K562 (cell line): ENCODE measurements around the gene GPR26.

Experiments used
- CTCF ChIP-seq, 3 experiments: IDR thresholded peaks in 2 of 3; conservative IDR thresholded peaks in 1 of 3; 2 replicates each; pipeline ENCODE4 v1.5.1; 2011 to 2012; ENCODE audit warnings: low read length in 3 of 3, mild to moderate bottlenecking in 3 of 3, control low read depth in 2 of 3, improper control_type of control experiment in 1 of 3, inconsistent platforms in 1 of 3, low read depth in 1 of 3, mixed read lengths in 1 of 3, moderate library complexity in 1 of 3; ENCODE audit not compliant: insufficient read depth in 2 of 3
- NFIC ChIP-seq: fragments of 450-650 bp; IDR thresholded peaks from 2 replicates; pipeline ENCODE4 v1.6.1; 2017; ENCODE audit warnings: mild to moderate bottlenecking, inconsistent platforms
- POLR2AphosphoS5 ChIP-seq: IDR thresholded peaks from 2 replicates; pipeline ENCODE4 v1.6.1; 2011; ENCODE audit warnings: mild to moderate bottlenecking, low read depth, low read length, moderate library complexity; ENCODE audit not compliant: control insufficient read depth, insufficient read depth
- SMC3 ChIP-seq: conservative IDR thresholded peaks from 2 replicates; pipeline ENCODE4 v1.6.1; 2011; ENCODE audit warnings: low read depth, low read length, improper control_type of control experiment; ENCODE audit not compliant: insufficient read depth
- TEAD1 ChIP-seq, 2 experiments: fragments of 450-650 bp in 1 of 2; sonication (generic) in 1 of 2; formaldehyde crosslinking; IDR thresholded peaks; 2 replicates each; pipeline versions ENCODE4 v1.4.0 to v1.8.0; 2020 to 2022; ENCODE audit warnings: mild to moderate bottlenecking in 2 of 2, missing genetic modification reagents in 1 of 2
- ZNF347 ChIP-seq: fragments of 450-650 bp; formaldehyde crosslinking; IDR thresholded peaks from 2 replicates; pipeline ENCODE4 v1.4.0; 2020; ENCODE audit warnings: low read depth, mild to moderate bottlenecking, moderate library complexity
- TF ChIP-seq, protein P1 (sequence below): fragments of 250-450 bp; sonication (Bioruptor Pico); IDR thresholded peaks from 2 replicates; pipeline ENCODE4 v1.4.0; 2020; ENCODE audit warnings: mild to moderate bottlenecking
- TF ChIP-seq, protein P2 (sequence below), 2 experiments: fragments of 450-650 bp; formaldehyde crosslinking in 1 of 2; IDR thresholded peaks; 2 replicates each; pipeline versions ENCODE4 v1.4.0 to v1.6.1; 2014 to 2020; ENCODE audit warnings: mild to moderate bottlenecking in 2 of 2, borderline replicate concordance in 1 of 2, low read depth in 1 of 2

- TF ChIP-seq, protein P1, sequence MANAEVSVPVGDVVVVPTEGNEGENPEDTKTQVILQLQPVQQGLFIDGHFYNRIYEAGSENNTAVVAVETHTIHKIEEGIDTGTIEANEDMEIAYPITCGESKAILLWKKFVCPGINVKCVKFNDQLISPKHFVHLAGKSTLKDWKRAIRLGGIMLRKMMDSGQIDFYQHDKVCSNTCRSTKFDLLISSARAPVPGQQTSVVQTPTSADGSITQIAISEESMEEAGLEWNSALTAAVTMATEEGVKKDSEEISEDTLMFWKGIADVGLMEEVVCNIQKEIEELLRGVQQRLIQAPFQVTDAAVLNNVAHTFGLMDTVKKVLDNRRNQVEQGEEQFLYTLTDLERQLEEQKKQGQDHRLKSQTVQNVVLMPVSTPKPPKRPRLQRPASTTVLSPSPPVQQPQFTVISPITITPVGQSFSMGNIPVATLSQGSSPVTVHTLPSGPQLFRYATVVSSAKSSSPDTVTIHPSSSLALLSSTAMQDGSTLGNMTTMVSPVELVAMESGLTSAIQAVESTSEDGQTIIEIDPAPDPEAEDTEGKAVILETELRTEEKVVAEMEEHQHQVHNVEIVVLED (CRISPR knock-in tag) = no peak
- TF ChIP-seq CTCF (IDR thresholded peaks at IDR 0.05 in 2 of 3, conservative IDR thresholded peaks at IDR 0.05 in 1 of 3; ENCODE audit: insufficient read depth in 2 of 3, low read depth in 1 of 3, low read length in 3 of 3) = no peak
- no peak for TF ChIP-seq NFIC
- TF ChIP-seq, protein P2, sequence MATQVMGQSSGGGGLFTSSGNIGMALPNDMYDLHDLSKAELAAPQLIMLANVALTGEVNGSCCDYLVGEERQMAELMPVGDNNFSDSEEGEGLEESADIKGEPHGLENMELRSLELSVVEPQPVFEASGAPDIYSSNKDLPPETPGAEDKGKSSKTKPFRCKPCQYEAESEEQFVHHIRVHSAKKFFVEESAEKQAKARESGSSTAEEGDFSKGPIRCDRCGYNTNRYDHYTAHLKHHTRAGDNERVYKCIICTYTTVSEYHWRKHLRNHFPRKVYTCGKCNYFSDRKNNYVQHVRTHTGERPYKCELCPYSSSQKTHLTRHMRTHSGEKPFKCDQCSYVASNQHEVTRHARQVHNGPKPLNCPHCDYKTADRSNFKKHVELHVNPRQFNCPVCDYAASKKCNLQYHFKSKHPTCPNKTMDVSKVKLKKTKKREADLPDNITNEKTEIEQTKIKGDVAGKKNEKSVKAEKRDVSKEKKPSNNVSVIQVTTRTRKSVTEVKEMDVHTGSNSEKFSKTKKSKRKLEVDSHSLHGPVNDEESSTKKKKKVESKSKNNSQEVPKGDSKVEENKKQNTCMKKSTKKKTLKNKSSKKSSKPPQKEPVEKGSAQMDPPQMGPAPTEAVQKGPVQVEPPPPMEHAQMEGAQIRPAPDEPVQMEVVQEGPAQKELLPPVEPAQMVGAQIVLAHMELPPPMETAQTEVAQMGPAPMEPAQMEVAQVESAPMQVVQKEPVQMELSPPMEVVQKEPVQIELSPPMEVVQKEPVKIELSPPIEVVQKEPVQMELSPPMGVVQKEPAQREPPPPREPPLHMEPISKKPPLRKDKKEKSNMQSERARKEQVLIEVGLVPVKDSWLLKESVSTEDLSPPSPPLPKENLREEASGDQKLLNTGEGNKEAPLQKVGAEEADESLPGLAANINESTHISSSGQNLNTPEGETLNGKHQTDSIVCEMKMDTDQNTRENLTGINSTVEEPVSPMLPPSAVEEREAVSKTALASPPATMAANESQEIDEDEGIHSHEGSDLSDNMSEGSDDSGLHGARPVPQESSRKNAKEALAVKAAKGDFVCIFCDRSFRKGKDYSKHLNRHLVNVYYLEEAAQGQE (IDR thresholded peaks at IDR 0.05; ENCODE audit: borderline replicate concordance) = no peak
- TF ChIP-seq, protein P2 (CRISPR knock-in tag; IDR thresholded peaks at IDR 0.05; ENCODE audit: low read depth) = no peak
- TF ChIP-seq TEAD1 (CRISPR knock-in tag; IDR thresholded peaks at IDR 0.05) = no peak
- no peak for TF ChIP-seq POLR2AphosphoS5
- TF ChIP-seq SMC3 = no peak
- no peak for TF ChIP-seq ZNF347 (CRISPR knock-in tag)
Observed at GRCh38 chr10:123726836-123727235, 60.7 kb downstream of the GPR26 start.
